Measurements from ENCODE around the gene SLC16A2.

The SLC16A2 gene

GRCh38 chrX:74540635-74541249 lies 119.4 kb downstream of the SLC16A2 start:
- H3K4me3 Mint-ChIP-seq, result no peak overlapping the region
- no peaks in the 10 kb centered on the region for H3K36me3 Mint-ChIP-seq (ENCODE audit: low read depth)

GRCh38 chrX:74545880-74546523 lies 124.7 kb downstream of the SLC16A2 start:
- H3K4me1 Mint-ChIP-seq, result no peaks in the 10 kb centered on the region
- no peak for TF ChIP-seq CTCF (IDR thresholded peaks at IDR 0.05)
- no peak overlapping the region for H3K27ac Mint-ChIP-seq
- no peak overlapping the region for H3K4me3 Mint-ChIP-seq
- no peaks in the 10 kb centered on the region for H3K36me3 Mint-ChIP-seq (ENCODE audit: low read depth)
- no peak for DNase-seq
- peaks cover 37% of the 10 kb centered on the region for H3K9me3 Mint-ChIP-seq
- H3K27me3 Mint-ChIP-seq (ENCODE audit: low read depth, poor library complexity), result no peaks in the 10 kb centered on the region

More at GRCh38 chrX:74540635-74541249, 119.4 kb downstream of the SLC16A2 start:
- Mint-ChIP-seq H3K27me3 (ENCODE audit: low read depth, poor library complexity) (peaks cover 2% of the 10 kb centered on the region), H3K9me3 (peaks cover 29% of the 10 kb centered on the region), H3K4me1 (peaks cover 8% of the 10 kb centered on the region), H3K27ac (no peak overlapping the region)
- no peak for TF ChIP-seq CTCF (IDR thresholded peaks at IDR 0.05)
- no peak for DNase-seq

GRCh38 chrX:74546984-74547383 lies 125.7 kb downstream of the SLC16A2 start:
- no peaks in the 10 kb centered on the region for H3K4me1 Mint-ChIP-seq
- peak overlapping the region; percentile 55 for H3K27ac Mint-ChIP-seq
- no peak overlapping the region for H3K4me3 Mint-ChIP-seq
- no peaks in the 10 kb centered on the region for H3K36me3 Mint-ChIP-seq (ENCODE audit: low read depth)
- peaks cover 34% of the 10 kb centered on the region for H3K9me3 Mint-ChIP-seq
- H3K27me3 Mint-ChIP-seq (ENCODE audit: low read depth, poor library complexity), result no peaks in the 10 kb centered on the region
- TF ChIP-seq CTCF (IDR thresholded peaks at IDR 0.05), result no peak
- no peak for DNase-seq

GRCh38 chrX:74550295-74550802 lies 129.1 kb downstream of the SLC16A2 start:
- no peaks in the 10 kb centered on the region for H3K36me3 Mint-ChIP-seq (ENCODE audit: low read depth)
- peak; percentile 90 for DNase-seq
- no peaks in the 10 kb centered on the region for H3K4me1 Mint-ChIP-seq
- peaks cover 31% of the 10 kb centered on the region for H3K9me3 Mint-ChIP-seq
- H3K27me3 Mint-ChIP-seq (ENCODE audit: low read depth, poor library complexity), result no peaks in the 10 kb centered on the region
- H3K27ac Mint-ChIP-seq, result no peak overlapping the region
- peak overlapping the region; percentile 63 for H3K4me3 Mint-ChIP-seq
- peak; percentile 94 for TF ChIP-seq CTCF (IDR thresholded peaks at IDR 0.05)

- no peak for DNase-seq
- Mint-ChIP-seq H3K36me3 (ENCODE audit: low read depth) (no peaks in the 10 kb centered on the region), H3K4me1 (no peaks in the 10 kb centered on the region), H3K4me3 (no peak overlapping the region), H3K27ac (no peak overlapping the region), H3K9me3 (peaks cover 29% of the 10 kb centered on the region), H3K27me3 (ENCODE audit: low read depth, poor library complexity) (no peaks in the 10 kb centered on the region)
- no peak for TF ChIP-seq CTCF (IDR thresholded peaks at IDR 0.05)
Observed at GRCh38 chrX:74551934-74552333, 130.6 kb downstream of the SLC16A2 start.
